SK-N-MC (cell line): ENCODE results near the gene STAT5A.

Experiments used
- EZH2 ChIP-seq: fragments of 200-600 bp; sonication (generic); IDR thresholded peaks from one replicate; pipeline ENCODE4 v1.6.1; 2017; ENCODE audit warnings: antibody characterized with exemption
- FOXP2 ChIP-seq: optimal IDR thresholded peaks from 2 replicates; pipeline ENCODE3; 2011; ENCODE audit warnings: mild to moderate bottlenecking, moderate library complexity; ENCODE audit not compliant: insufficient read depth; ENCODE audit errors: extremely low read length, control extremely low read depth
- POLR2AphosphoS5 ChIP-seq: IDR thresholded peaks from 2 replicates; pipeline ENCODE4 v1.6.1; 2012; ENCODE audit warnings: mild to moderate bottlenecking, low read depth, low read length, borderline replicate concordance

DNA sequence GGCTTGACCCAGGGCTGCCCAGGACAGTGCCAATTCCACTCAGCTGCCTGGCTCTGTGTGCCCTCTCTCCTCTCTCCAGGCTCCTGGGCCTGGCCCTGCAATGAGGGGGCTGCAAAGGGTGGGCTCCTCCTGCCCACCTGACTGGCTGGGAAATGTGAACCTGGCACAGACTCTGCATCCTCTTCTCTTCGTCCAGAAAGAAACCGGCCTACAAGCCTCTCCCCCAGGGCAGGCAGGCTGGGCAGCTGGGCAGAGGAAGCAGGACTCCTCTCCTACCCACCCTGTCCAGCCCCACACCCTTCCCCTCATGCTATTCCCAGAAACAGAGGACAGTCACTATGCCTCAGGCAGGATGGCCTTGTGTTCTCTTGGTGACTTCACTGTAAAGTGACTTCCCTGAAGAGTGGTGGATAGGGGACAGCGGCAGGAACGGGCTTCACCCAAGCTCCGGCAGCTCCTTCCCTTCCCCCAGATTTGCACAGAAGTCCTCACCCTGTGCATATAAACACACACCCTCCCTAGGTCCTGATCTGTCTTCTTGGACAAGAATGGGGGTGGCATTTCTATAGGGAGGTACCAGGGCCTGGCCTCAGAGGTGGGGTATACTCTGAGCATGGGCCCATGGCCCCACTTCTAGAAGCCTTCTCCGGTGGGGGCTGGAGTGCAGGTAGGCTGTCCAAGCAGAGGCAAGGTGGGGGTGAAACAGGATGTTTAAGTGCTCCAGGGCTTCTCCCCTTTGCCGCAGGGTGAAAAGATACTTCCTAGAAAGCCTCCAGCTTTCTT lies 4.9 kb upstream of the STAT5A start:
- TF ChIP-seq EZH2 (no peak), POLR2AphosphoS5 (no peak), FOXP2 (no peak)
